Testis (tissue), 2 donors: ENCODE results near the gene ZNF429.

Experiments
- CTCF ChIP-seq, 3 experiments: fragments of 450-650 bp in 2 of 3; fragments of 200-600 bp in 1 of 3; sonication (generic) in 1 of 3; IDR thresholded peaks; one replicate each; pipeline ENCODE4 v1.5.1; 2016 to 2019; ENCODE audit warnings: antibody characterized with exemption in 3 of 3, mild to moderate bottlenecking in 2 of 3, moderate library complexity in 1 of 3
- POLR2A ChIP-seq: fragments of 450-650 bp; IDR thresholded peaks from one replicate; pipeline ENCODE4 v1.6.1; 2017; ENCODE audit warnings: antibody characterized with exemption, mild to moderate bottlenecking, moderate library complexity

DNA sequence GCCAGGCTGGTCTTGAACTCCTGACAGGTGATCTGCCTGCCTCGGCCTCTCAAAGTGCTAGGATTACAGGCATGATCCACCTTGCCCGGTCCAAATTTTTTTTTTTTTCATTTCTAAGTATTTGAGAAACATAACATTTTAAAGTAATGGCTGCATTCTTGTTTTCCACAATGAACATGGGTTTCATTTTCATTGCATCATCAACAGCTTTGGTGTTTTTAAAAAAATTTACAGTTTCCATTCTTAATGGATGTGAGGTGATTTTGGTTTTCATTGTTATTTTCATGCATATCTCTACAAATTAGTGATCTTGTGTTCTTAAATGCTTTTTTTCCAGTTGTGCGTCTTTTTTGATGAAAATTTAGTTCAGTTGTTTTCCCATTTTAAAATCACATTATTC is 27.5 kb downstream of the ZNF429 start:
- no peak for TF ChIP-seq POLR2A
- no peak for TF ChIP-seq CTCF (IDR thresholded peaks at IDR 0.05)
